ENCODE data around the gene ANKRD55. TPM values are rescaled to one million over a fixed set of nuclear protein-coding genes. Genes with fewer than 3 reads are reported as not detected.

The ANKRD55 gene
- total and polyA plus RNA-seq, 9 of the 15 experiments (the other 6 are each of a cell fraction or from before 2014, with no cell fraction given) = 3.4 to 10.6 (median 6.5) TPM

- TF ChIP-seq MBD1 (CRISPR knock-in tag; IDR thresholded peaks at IDR 0.05) = no peak
- peak; percentile 97 for TF ChIP-seq MEIS2 (IDR thresholded peaks at IDR 0.05; ENCODE audit: partially characterized antibody)
- peak; percentile 36; the same call in 1 of the 2 replicates for TF ChIP-seq FOSL1 (tag; conservative IDR thresholded peaks at IDR 0.05)
- TF ChIP-seq FOXA1 (IDR thresholded peaks at IDR 0.05; ENCODE audit: borderline replicate concordance) = no peak
- TF ChIP-seq ZC3H11A (IDR thresholded peaks at IDR 0.05; ENCODE audit: low read depth, low read length) = no peak
- no peak for TF ChIP-seq CEBPZ (IDR thresholded peaks at IDR 0.05; ENCODE audit: borderline replicate concordance, low read depth, low read length)
- no peak for TF ChIP-seq ZNF217 (CRISPR knock-in tag; IDR thresholded peaks at IDR 0.05)
- TF ChIP-seq USF2 (CRISPR knock-in tag; IDR thresholded peaks at IDR 0.05) = no peak
- TF ChIP-seq STAT5A (IDR thresholded peaks at IDR 0.05; ENCODE audit: borderline replicate concordance, low read length) = peak; percentile 76
- TF ChIP-seq NONO (IDR thresholded peaks at IDR 0.05; ENCODE audit: low read depth in 2 of 2, low read length in 1 of 2) = 0 out of 4 replicates have a peak, but pooled peaks of 1 of the 2 experiments have one; percentile 30
- TF ChIP-seq ZFX (CRISPR knock-in tag; IDR thresholded peaks at IDR 0.05) = no peak
- TF ChIP-seq SOX6 (IDR thresholded peaks at IDR 0.05) = peak; percentile 84
Measured at GRCh38 chr5:56251918-56252553, 18.9 kb upstream of the ANKRD55 start (continued).

Data from K562 (cell line).